ENCODE results near the gene ZNFX1. TPM values are rescaled to one million over a fixed set of nuclear protein-coding genes. Genes with fewer than 3 reads are reported as not detected.

Gene ZNFX1
- total and polyA plus RNA-seq, 9 of the 15 experiments (the other 6 are each of a cell fraction or from before 2014, with no cell fraction given) = 3.8 to 13.8 (median 10.3) TPM

DNA sequence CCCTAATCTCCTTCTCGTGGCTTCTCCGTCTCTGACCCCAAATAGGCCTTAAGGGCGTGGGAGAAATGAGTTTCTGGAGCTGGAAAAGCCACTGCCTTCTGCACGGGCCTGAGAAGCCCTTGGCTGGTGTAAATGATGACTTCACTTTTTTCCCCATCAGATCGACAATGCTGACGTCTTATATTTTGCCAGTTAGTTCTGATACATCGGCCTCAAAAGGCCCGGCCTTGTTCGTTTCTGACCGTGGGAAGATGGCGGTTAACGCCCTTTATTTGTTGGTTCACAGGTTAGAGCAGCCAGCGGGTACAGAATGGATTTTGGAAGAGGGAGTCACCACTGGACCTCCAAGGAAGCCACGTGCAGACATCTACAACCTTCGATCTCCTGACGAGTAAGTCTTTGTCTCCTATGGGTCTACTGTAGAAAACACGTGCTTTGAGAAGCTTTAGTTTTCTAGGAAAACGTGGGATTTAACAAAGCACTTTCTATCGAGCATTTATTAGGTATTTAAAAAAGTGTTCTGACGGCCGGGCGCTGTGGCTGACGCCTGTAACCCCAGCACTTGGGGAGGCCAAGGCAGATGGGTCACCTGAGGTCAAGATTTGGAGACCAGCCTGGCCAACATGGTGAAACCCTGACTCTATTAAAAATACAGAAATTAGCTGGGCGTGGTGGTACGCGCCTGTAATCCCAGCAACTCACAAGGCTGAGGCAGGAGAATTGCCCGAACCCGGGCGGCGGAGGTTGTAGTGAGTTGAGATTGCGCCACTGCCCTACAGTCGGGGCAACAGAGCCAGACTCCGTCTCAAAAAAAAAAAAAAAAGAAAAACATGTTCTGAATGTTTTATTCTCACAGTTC lies 1.2 kb upstream of the ZNFX1 start (continued):
- TF ChIP-seq, protein P1, sequence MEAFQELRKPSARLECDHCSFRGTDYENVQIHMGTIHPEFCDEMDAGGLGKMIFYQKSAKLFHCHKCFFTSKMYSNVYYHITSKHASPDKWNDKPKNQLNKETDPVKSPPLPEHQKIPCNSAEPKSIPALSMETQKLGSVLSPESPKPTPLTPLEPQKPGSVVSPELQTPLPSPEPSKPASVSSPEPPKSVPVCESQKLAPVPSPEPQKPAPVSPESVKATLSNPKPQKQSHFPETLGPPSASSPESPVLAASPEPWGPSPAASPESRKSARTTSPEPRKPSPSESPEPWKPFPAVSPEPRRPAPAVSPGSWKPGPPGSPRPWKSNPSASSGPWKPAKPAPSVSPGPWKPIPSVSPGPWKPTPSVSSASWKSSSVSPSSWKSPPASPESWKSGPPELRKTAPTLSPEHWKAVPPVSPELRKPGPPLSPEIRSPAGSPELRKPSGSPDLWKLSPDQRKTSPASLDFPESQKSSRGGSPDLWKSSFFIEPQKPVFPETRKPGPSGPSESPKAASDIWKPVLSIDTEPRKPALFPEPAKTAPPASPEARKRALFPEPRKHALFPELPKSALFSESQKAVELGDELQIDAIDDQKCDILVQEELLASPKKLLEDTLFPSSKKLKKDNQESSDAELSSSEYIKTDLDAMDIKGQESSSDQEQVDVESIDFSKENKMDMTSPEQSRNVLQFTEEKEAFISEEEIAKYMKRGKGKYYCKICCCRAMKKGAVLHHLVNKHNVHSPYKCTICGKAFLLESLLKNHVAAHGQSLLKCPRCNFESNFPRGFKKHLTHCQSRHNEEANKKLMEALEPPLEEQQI (IDR thresholded peaks at IDR 0.05) = no peak
- no peak for TF ChIP-seq HMGN3 (IDR thresholded peaks at IDR 0.05; ENCODE audit: borderline replicate concordance, extremely low read depth, insufficient read length, low read depth, low read length)
- TF ChIP-seq, protein P2, sequence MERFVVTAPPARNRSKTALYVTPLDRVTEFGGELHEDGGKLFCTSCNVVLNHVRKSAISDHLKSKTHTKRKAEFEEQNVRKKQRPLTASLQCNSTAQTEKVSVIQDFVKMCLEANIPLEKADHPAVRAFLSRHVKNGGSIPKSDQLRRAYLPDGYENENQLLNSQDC (CRISPR knock-in tag; IDR thresholded peaks at IDR 0.05) = no peak; the same call in 1 of the 2 replicates
- TF ChIP-seq SMARCB1 (IDR thresholded peaks at IDR 0.05; ENCODE audit: insufficient read length, low read depth) = no peak
- TF ChIP-seq KDM5B (IDR thresholded peaks at IDR 0.05; ENCODE audit: insufficient replicate concordance, low read depth, low read length) = no peak
- TF ChIP-seq, protein P3, sequence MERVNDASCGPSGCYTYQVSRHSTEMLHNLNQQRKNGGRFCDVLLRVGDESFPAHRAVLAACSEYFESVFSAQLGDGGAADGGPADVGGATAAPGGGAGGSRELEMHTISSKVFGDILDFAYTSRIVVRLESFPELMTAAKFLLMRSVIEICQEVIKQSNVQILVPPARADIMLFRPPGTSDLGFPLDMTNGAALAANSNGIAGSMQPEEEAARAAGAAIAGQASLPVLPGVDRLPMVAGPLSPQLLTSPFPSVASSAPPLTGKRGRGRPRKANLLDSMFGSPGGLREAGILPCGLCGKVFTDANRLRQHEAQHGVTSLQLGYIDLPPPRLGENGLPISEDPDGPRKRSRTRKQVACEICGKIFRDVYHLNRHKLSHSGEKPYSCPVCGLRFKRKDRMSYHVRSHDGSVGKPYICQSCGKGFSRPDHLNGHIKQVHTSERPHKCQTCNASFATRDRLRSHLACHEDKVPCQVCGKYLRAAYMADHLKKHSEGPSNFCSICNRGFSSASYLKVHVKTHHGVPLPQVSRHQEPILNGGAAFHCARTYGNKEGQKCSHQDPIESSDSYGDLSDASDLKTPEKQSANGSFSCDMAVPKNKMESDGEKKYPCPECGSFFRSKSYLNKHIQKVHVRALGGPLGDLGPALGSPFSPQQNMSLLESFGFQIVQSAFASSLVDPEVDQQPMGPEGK (CRISPR knock-in tag; IDR thresholded peaks at IDR 0.05; ENCODE audit: borderline replicate concordance) = no peak
- TF ChIP-seq ZNF274 (IDR thresholded peaks at IDR 0.05; ENCODE audit: borderline replicate concordance, low read depth, low read length) = no peak
- TF ChIP-seq, protein P4, sequence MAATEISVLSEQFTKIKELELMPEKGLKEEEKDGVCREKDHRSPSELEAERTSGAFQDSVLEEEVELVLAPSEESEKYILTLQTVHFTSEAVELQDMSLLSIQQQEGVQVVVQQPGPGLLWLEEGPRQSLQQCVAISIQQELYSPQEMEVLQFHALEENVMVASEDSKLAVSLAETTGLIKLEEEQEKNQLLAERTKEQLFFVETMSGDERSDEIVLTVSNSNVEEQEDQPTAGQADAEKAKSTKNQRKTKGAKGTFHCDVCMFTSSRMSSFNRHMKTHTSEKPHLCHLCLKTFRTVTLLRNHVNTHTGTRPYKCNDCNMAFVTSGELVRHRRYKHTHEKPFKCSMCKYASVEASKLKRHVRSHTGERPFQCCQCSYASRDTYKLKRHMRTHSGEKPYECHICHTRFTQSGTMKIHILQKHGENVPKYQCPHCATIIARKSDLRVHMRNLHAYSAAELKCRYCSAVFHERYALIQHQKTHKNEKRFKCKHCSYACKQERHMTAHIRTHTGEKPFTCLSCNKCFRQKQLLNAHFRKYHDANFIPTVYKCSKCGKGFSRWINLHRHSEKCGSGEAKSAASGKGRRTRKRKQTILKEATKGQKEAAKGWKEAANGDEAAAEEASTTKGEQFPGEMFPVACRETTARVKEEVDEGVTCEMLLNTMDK (IDR thresholded peaks at IDR 0.05; ENCODE audit: borderline replicate concordance, insufficient read depth, low read depth, low read length, poor library complexity, severe bottlenecking) = no peak
- TF ChIP-seq ZBTB7A (IDR thresholded peaks at IDR 0.05; ENCODE audit: borderline replicate concordance, control insufficient read depth, low read depth, low read length) = no peak
- TF ChIP-seq HOMEZ (CRISPR knock-in tag; IDR thresholded peaks at IDR 0.05) = no peak
- no peak for TF ChIP-seq PRMT5 (CRISPR knock-in tag; IDR thresholded peaks at IDR 0.05)
- no peak for TF ChIP-seq DLX4 (CRISPR knock-in tag; IDR thresholded peaks at IDR 0.05)
- TF ChIP-seq RNF219 (CRISPR knock-in tag; IDR thresholded peaks at IDR 0.05) = no peak
